ENCODE measurements around the gene CALN1. TPM values are rescaled to one million over a fixed set of nuclear protein-coding genes. Genes with fewer than 3 reads are reported as not detected.
"Not testable (repeated sequence)": the region's sequence is repeated elsewhere in the genome, so short reads cannot be mapped to it uniquely, and the experiment has no call there.

Gene CALN1
- total RNA-seq, 2 experiments from 2014 or later = not detected

- POLR2A ChIA-PET = no interaction called here
Observed at GRCh38 chr7:71750290-71750689, 661.8 kb downstream of the CALN1 start.

GRCh38 chr7:71746006-71746405, 666.1 kb downstream of the CALN1 start:
- H3K36me3 Mint-ChIP-seq (ENCODE audit: low read depth) = no peaks in the 10 kb centered on the region
- H3K27me3 Mint-ChIP-seq (ENCODE audit: low read depth) = no peaks in the 10 kb centered on the region
- no peak overlapping the region for H3K4me3 Mint-ChIP-seq
- ATAC-seq = no peak
- ChIA-PET CTCF (interaction anchor here (0.5 to 1.5 kb wide), 2 partner anchors 9 to 11 kb away, joined by 3 read pairs; no protein-coding TSS in a partner anchor), POLR2A (no interaction called here)
- peaks cover 5% of the 10 kb centered on the region for H3K9me3 Mint-ChIP-seq (ENCODE audit: insufficient read depth)
- no peak overlapping the region for H3K27ac Mint-ChIP-seq
- DNase-seq = no peak
- no peaks in the 10 kb centered on the region for H3K4me1 Mint-ChIP-seq (ENCODE audit: low read depth)

More at GRCh38 chr7:71750290-71750689, 661.8 kb downstream of the CALN1 start:
- no peaks in the 10 kb centered on the region for H3K27me3 Mint-ChIP-seq (ENCODE audit: low read depth)
- H3K4me1 Mint-ChIP-seq (ENCODE audit: low read depth) = no peaks in the 10 kb centered on the region
- no peak overlapping the region for H3K27ac Mint-ChIP-seq
- no peak for DNase-seq
- H3K4me3 Mint-ChIP-seq = no peak overlapping the region
- CTCF ChIA-PET = no interaction called here
- no peak for ATAC-seq
- peaks cover 5% of the 10 kb centered on the region for H3K9me3 Mint-ChIP-seq (ENCODE audit: insufficient read depth)
- no peaks in the 10 kb centered on the region for H3K36me3 Mint-ChIP-seq (ENCODE audit: low read depth)

- Mint-ChIP-seq H3K4me3 (no peak overlapping the region), H3K27ac (no peak overlapping the region), H3K4me1 (ENCODE audit: low read depth) (no peaks in the 10 kb centered on the region), H3K9me3 (ENCODE audit: insufficient read depth) (no peaks in the 10 kb centered on the region), H3K27me3 (ENCODE audit: low read depth) (no peaks in the 10 kb centered on the region), H3K36me3 (ENCODE audit: low read depth) (no peaks in the 10 kb centered on the region)
- POLR2A ChIA-PET = no interaction called here
- CTCF ChIA-PET = interaction anchor here (2.8 kb wide), 1 partner anchor 12 kb away, joined by 6 read pairs; no protein-coding TSS in a partner anchor
- DNase-seq = no peak
- no peak for ATAC-seq
Observed at GRCh38 chr7:71740174-71740560, 672.0 kb downstream of the CALN1 start.

- no peak for DNase-seq
- H3K27ac Mint-ChIP-seq = no peak overlapping the region
- H3K36me3 Mint-ChIP-seq (ENCODE audit: low read depth) = no peaks in the 10 kb centered on the region
- no peaks in the 10 kb centered on the region for H3K4me1 Mint-ChIP-seq (ENCODE audit: low read depth)
- H3K4me3 Mint-ChIP-seq = no peak overlapping the region
- no peak for ATAC-seq
- H3K9me3 Mint-ChIP-seq (ENCODE audit: insufficient read depth) = no peaks in the 10 kb centered on the region
- POLR2A ChIA-PET = no interaction called here
- no peaks in the 10 kb centered on the region for H3K27me3 Mint-ChIP-seq (ENCODE audit: low read depth)
- CTCF ChIA-PET = no interaction called here
Observed at GRCh38 chr7:71739520-71740173, 672.5 kb downstream of the CALN1 start.

GRCh38 chr7:71737931-71738540, 674.1 kb downstream of the CALN1 start:
- CTCF ChIA-PET = interaction anchor here (1.2 kb wide), 1 partner anchor 882 kb away, joined by 3 read pairs; no protein-coding TSS in a partner anchor
- H3K36me3 Mint-ChIP-seq (ENCODE audit: low read depth); H3K4me3 Mint-ChIP-seq; H3K9me3 Mint-ChIP-seq (ENCODE audit: insufficient read depth); H3K27me3 Mint-ChIP-seq (ENCODE audit: low read depth); POLR2A ChIA-PET; ATAC-seq; DNase-seq; H3K4me1 Mint-ChIP-seq (ENCODE audit: low read depth); H3K27ac Mint-ChIP-seq: not testable (repeated sequence)

- ChIA-PET POLR2A (no interaction called here), CTCF (interaction anchor here (1.3 to 1.8 kb wide), 2 partner anchors 878 to 907 kb away, joined by 3 to 6 read pairs; no protein-coding TSS in a partner anchor)
- Mint-ChIP-seq H3K4me1 (ENCODE audit: low read depth) (no peaks in the 10 kb centered on the region), H3K27ac (no peak overlapping the region), H3K9me3 (ENCODE audit: insufficient read depth) (no peaks in the 10 kb centered on the region), H3K27me3 (ENCODE audit: low read depth) (no peaks in the 10 kb centered on the region), H3K4me3 (no peak overlapping the region), H3K36me3 (ENCODE audit: low read depth) (no peaks in the 10 kb centered on the region)
- ATAC-seq (no peak), DNase-seq (peak; percentile 56)
Observed at GRCh38 chr7:71735961-71736556, 676.1 kb downstream of the CALN1 start.

- Mint-ChIP-seq H3K27ac (no peak overlapping the region), H3K4me1 (ENCODE audit: low read depth) (no peaks in the 10 kb centered on the region), H3K9me3 (ENCODE audit: insufficient read depth) (no peaks in the 10 kb centered on the region), H3K4me3 (no peak overlapping the region), H3K36me3 (ENCODE audit: low read depth) (no peaks in the 10 kb centered on the region), H3K27me3 (ENCODE audit: low read depth) (no peaks in the 10 kb centered on the region)
- POLR2A ChIA-PET = interaction anchor here (0.6 kb wide), 1 partner anchor 878 kb away, joined by 3 read pairs; no protein-coding TSS in a partner anchor
- DNase-seq (peak; percentile 72), ATAC-seq (peak; percentile 42)
- CTCF ChIA-PET = interaction anchor here (0.8 to 1.6 kb wide), 4 partner anchors 19 to 904 kb away, joined by 3 to 8 read pairs (median 3); no protein-coding TSS in a partner anchor
Observed at GRCh38 chr7:71733107-71733870, 678.8 kb downstream of the CALN1 start.

- CTCF ChIA-PET = interaction anchor here (1.1 to 1.2 kb wide), 2 partner anchors 9 to 903 kb away, joined by 3 to 5 read pairs; no protein-coding TSS in a partner anchor
Observed at GRCh38 chr7:71731740-71732139, 680.4 kb downstream of the CALN1 start.

More at GRCh38 chr7:71731740-71732139, 680.4 kb downstream of the CALN1 start:
- H3K4me1 Mint-ChIP-seq (ENCODE audit: low read depth) = no peaks in the 10 kb centered on the region
- H3K27me3 Mint-ChIP-seq (ENCODE audit: low read depth) = no peaks in the 10 kb centered on the region
- H3K4me3 Mint-ChIP-seq = no peak overlapping the region
- H3K27ac Mint-ChIP-seq = no peak overlapping the region
- POLR2A ChIA-PET = no interaction called here
- no peaks in the 10 kb centered on the region for H3K9me3 Mint-ChIP-seq (ENCODE audit: insufficient read depth)
- DNase-seq = no peak
- no peak for ATAC-seq
- H3K36me3 Mint-ChIP-seq (ENCODE audit: low read depth) = no peaks in the 10 kb centered on the region

All from activated CD8-positive, alpha-beta T cell treated with anti-CD3 and anti-CD28 coated beads, Interleukin-2, amount 10 ng/mL, durations not matched to agents 7 days and 5 days (primary cell).